Retinal pigment epithelial cell (primary cell): ENCODE results near the gene BSCL2.
"Not testable (repeated sequence)": the region's sequence is repeated elsewhere in the genome, so short reads cannot be mapped to it uniquely, and the experiment has no call there.

Source experiments
- DNase-seq: peaks from one replicate; pipeline ENCODE4 v3.0.0-alpha.2; 2010; ENCODE audit warnings: low read depth
- H3K4me3 ChIP-seq: 2 replicates; pipeline ENCODE4 v1.5.1; 2011; ENCODE audit warnings: mild to moderate bottlenecking, low read length, control low read depth, moderate library complexity
- TF ChIP-seq, protein P1 (sequence below): conservative IDR thresholded peaks from 2 replicates; pipeline ENCODE4 v1.5.1; 2011; ENCODE audit warnings: low read depth, low read length, control low read depth, inconsistent platforms

BSCL2 gene

GRCh38 chr11:62665599-62666258 is 41.5 kb downstream of the BSCL2 start:
- TF ChIP-seq, protein P1, sequence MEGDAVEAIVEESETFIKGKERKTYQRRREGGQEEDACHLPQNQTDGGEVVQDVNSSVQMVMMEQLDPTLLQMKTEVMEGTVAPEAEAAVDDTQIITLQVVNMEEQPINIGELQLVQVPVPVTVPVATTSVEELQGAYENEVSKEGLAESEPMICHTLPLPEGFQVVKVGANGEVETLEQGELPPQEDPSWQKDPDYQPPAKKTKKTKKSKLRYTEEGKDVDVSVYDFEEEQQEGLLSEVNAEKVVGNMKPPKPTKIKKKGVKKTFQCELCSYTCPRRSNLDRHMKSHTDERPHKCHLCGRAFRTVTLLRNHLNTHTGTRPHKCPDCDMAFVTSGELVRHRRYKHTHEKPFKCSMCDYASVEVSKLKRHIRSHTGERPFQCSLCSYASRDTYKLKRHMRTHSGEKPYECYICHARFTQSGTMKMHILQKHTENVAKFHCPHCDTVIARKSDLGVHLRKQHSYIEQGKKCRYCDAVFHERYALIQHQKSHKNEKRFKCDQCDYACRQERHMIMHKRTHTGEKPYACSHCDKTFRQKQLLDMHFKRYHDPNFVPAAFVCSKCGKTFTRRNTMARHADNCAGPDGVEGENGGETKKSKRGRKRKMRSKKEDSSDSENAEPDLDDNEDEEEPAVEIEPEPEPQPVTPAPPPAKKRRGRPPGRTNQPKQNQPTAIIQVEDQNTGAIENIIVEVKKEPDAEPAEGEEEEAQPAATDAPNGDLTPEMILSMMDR, result no peak
- no peak for DNase-seq
- H3K4me3 ChIP-seq, result peak overlapping the region; percentile 88

- no peak for DNase-seq
- TF ChIP-seq, protein P1, result no peak
- H3K4me3 ChIP-seq, result peak within 1 kb of the TSS; percentile 88
Observed at GRCh38 chr11:62665075-62665598, 42.1 kb downstream of the BSCL2 start, which contains the start of the genes C11orf98 and CSKMT. C11orf98 (minus strand) TSS chr11:62665210; CDS start chr11:62665169, 41 bp downstream. CSKMT (plus strand) TSS chr11:62665312; CDS start chr11:62665880, 568 bp downstream.

DNA sequence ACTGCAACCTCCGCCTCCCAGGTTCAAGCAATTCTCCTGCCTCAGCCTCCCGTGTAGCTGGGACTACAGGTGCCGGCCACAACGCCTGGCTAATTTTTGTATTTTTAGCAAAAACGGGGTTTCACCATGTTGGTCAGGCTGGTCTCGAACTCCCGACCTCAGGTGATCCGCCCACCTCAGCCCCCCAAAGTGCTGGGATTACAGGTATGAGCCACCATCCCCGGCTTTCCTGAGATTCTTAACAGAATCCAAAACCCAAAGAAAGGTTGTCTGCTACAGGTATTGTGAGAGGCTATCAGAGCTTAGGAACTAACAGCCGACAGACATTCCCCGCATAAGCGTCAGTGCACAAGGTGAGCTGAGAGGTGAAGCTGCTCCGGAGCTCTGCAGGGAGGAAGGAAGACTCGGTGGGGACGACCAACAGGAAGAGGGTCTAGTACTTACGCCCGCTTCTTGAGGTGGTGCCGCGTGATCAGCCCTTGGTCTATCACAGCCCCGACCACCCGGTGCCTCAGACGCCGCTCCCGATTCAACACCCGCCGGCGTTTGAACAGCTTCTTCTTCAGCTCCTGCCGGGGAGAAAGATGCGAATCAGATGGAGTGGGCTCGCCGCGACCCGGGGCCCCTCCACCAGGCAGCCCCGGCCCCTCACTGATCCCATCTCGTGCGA is 42.7 kb downstream of the BSCL2 start:
- H3K4me3 ChIP-seq, result peak overlapping the region; percentile 88
- DNase-seq, result no peak
- TF ChIP-seq, protein P1, result no peak

DNA sequence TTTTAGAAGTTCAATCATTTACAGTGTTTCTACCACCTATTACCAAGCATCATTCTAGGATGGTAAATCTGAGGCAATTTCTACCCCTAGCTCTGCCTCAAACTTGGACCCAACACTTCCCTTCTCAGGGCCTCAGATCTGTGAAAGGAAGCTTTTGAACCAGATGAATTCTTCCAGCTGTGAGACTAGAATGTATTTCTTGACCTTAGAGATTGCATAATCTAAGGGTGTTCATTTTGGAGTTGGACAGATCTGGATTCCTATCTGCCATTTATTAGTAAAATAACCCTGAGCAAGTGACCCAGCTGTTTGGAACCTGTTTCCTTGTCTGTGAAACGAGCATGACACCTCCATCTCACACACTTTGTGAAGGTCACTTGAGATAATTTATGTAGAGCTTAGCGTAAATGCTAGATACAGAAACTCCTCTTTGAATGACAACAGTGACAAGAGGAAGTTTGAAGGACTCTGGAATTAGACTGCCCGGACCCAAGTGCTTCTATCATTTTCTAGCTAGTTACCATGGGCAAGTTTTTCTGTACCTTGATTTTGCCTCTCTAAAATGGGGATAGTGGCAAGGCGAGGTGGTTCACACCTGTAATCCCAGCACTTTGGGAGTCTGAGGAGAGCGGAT is 50.3 kb downstream of the BSCL2 start:
- no peak for DNase-seq
- TF ChIP-seq, protein P1, result no peak

GRCh38 chr11:62654297-62654696 is 52.9 kb downstream of the BSCL2 start:
- DNase-seq, result no peak
- TF ChIP-seq, protein P1, result no peak
- H3K4me3 ChIP-seq, result no peak overlapping the region

More for the DNA sequence above, 50.3 kb downstream of the BSCL2 start:
- no peak overlapping the region for H3K4me3 ChIP-seq

- no peak for DNase-seq
- H3K4me3 ChIP-seq, result peak overlapping the region; percentile 78
- TF ChIP-seq, protein P1, result no peak
Observed at GRCh38 chr11:62652161-62653006, 54.8 kb downstream of the BSCL2 start.

GRCh38 chr11:62650283-62650682 is 56.9 kb downstream of the BSCL2 start:
- not testable (repeated sequence) for DNase-seq, H3K4me3 ChIP-seq
